ENCODE measurements around the gene SEC24A. TPM values are rescaled to one million over a fixed set of nuclear protein-coding genes. Genes with fewer than 3 reads are reported as not detected.

Gene SEC24A
- total and polyA plus RNA-seq, 2 donors (not counting 3 experiments of a cell fraction or from before 2014, with no cell fraction given) = 19.8 to 30.0 TPM

DNA sequence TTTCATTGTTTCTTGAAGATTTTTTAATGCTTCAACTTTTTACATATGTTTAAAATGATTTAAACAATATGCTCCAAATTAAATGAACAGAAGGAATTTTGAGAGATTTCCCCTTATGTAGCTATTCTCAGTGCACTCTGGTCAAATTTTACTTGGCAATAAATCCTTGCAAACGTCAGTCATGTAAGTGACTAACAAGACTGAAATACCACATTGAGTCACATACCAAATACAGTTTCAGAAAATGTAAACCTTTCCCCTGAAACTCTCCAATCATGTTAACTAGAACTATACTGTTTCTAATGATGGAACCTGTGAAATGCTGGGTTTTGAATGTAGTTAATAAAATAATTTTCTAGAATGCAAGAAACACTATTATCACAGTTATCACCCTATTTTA lies 45.5 kb upstream of the SEC24A start:
- H3K79me2 ChIP-seq (ENCODE audit: control insufficient read depth, insufficient read depth, low read length) = no peaks in the 10 kb centered on the region
- FAIRE-seq (no peak), DNase-seq (ENCODE audit: low read depth, low spot score) (no peak)
- H3K4me2 ChIP-seq (ENCODE audit: insufficient read depth, low read length) = no peak overlapping the region
- no peaks in the 10 kb centered on the region for H3K9me1 ChIP-seq (replicated peaks; ENCODE audit: control insufficient read depth, extremely low read depth, insufficient read depth, low read length)
- CTCF ChIA-PET = interaction anchor here (1.1 to 2.9 kb wide), 3 partner anchors 8 to 311 kb away, joined by 3 to 13 read pairs (median 3); no protein-coding TSS in a partner anchor
- intact Hi-C loops (cut with micrococcal nuclease) (no loop called here), dilution Hi-C loops (cut with MboI; ENCODE audit: extremely low pct_ligation_motif_present, low sequenced_read_pairs) (no loop called here)
- no peak overlapping the region for H2AFZ ChIP-seq (ENCODE audit: low read depth, low read length)
- POLR2A ChIA-PET = no interaction called here
- H3K9ac ChIP-seq (replicated peaks; ENCODE audit: extremely low read depth, insufficient read depth, low read length) = no peak overlapping the region
- no peaks in the 10 kb centered on the region for H4K20me1 ChIP-seq (replicated peaks; ENCODE audit: control insufficient read depth, extremely low read depth, insufficient read depth, low read length)
- H3K4me3 ChIP-seq (replicated peaks in 1 of 3; ENCODE audit: insufficient read depth in 1 of 3, low read depth in 1 of 3, low read length in 3 of 3) = no peak overlapping the region
- H3K9me3 ChIP-seq (replicated peaks; ENCODE audit: control insufficient read depth, insufficient read depth, low read length) = no peaks in the 10 kb centered on the region
- H3K36me3 ChIP-seq (ENCODE audit: control insufficient read depth in 2 of 2, extremely low read depth in 1 of 2, insufficient read depth in 2 of 2, low read length in 2 of 2) = peaks cover 2 to 12% of the 10 kb centered on the region in 2 experiments
- H3K27me3 ChIP-seq (ENCODE audit: control insufficient read depth in 2 of 2, insufficient read depth in 2 of 2, low read length in 2 of 2) = no peaks in the 10 kb centered on the region
- no peak overlapping the region for H3K27ac ChIP-seq (ENCODE audit: insufficient read depth, low read depth, low read length)
- no peaks in the 10 kb centered on the region for H3K4me1 ChIP-seq (ENCODE audit: control insufficient read depth, extremely low read depth, insufficient read depth, low read length)
- TF ChIP-seq POLR2A (IDR thresholded peaks at IDR 0.05; ENCODE audit: low read depth, low read length) (no peak), JUN (IDR thresholded peaks at IDR 0.05; ENCODE audit: borderline replicate concordance, insufficient read depth, insufficient read length, low read depth) (no peak), EZH2 (IDR thresholded peaks at IDR 0.05; ENCODE audit: borderline replicate concordance, low read depth, low read length, severe bottlenecking) (no peak), MAX (IDR thresholded peaks at IDR 0.05; ENCODE audit: insufficient read depth, insufficient read length) (no peak), POLR2AphosphoS5 (IDR thresholded peaks at IDR 0.05; ENCODE audit: insufficient read depth, low read depth, low read length) (no peak), GATA2 (IDR thresholded peaks at IDR 0.05; ENCODE audit: insufficient read depth, insufficient read length, low read depth, low read length) (no peak), MYC (IDR thresholded peaks at IDR 0.05; ENCODE audit: low read depth, low read length) (no peak), CTCF (IDR thresholded peaks at IDR 0.05; ENCODE audit: extremely low read depth in 1 of 2, insufficient read depth in 1 of 2, low read depth in 1 of 2, low read length in 2 of 2) (no peak)
- BruUV-seq (replicated peaks) = no TSS peak

Measured in endothelial cell of umbilical vein (primary cell).